ENCODE measurements around the gene ELOVL2. TPM values are rescaled to one million over a fixed set of nuclear protein-coding genes. Genes with fewer than 3 reads are reported as not detected.

ELOVL2 gene
- total RNA-seq, 1 donor from 2014 or later = not detected

DNA sequence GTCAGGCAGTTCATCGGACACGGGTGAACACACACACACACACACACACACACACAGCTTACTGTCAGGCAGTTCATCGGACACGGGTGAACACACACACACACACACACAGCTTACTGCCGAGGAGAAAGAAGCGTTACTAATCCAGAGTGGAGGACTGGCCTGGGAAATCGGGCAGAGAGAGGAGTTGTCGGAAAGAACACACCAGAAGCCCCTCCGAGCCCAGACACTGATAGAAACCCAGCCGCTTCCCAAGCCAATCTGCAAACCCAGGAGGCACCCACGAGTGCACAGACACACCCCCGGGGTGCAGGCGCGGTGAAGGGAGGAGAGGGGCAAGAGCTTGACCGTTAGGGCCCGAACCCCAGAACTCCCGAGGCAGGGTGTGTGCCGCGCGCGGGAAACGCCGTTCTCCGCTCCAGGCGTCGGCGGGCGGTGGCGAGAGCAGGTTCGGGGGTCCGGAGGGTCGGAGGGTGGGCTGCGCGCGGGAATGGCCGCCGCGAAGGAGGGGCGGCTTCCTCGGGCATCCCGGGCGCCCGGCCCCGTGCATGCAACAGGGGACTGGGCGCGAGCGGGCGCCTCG is 636 bp downstream of the ELOVL2 start:
- Mint-ChIP-seq H3K27ac (peak overlapping the region; percentile 64), H3K9me3 (peaks cover 4% of the 10 kb centered on the region), H3K4me1 (peaks cover 6% of the 10 kb centered on the region), H3K27me3 (peaks cover 60% of the 10 kb centered on the region), H3K36me3 (ENCODE audit: low read depth) (peaks cover 2% of the 10 kb centered on the region), H3K4me3 (peak overlapping the region; percentile 53)
- intact Hi-C loops (cut with micrococcal nuclease) = loop anchor here (10.0 kb wide), 1 partner anchor 159 kb away; the partner anchor contains the start of genes GCM2 and SYCP2L
- DNase-seq = no peak

- Mint-ChIP-seq H3K27me3 (peaks cover 56% of the 10 kb centered on the region), H3K4me1 (peaks cover 6% of the 10 kb centered on the region), H3K27ac (peak overlapping the region; percentile 64), H3K4me3 (peak overlapping the region; percentile 53), H3K36me3 (ENCODE audit: low read depth) (peaks cover 2% of the 10 kb centered on the region), H3K9me3 (peaks cover 4% of the 10 kb centered on the region)
- intact Hi-C loops (cut with micrococcal nuclease) = loop anchor here (10.0 kb wide), 1 partner anchor 158 kb away; the partner anchor contains the start of genes GCM2 and SYCP2L
- no peak for DNase-seq
Observed at GRCh38 chr6:11042750-11043377, 1.2 kb downstream of the ELOVL2 start.

- intact Hi-C loops (cut with micrococcal nuclease) = loop anchor here (10.0 kb wide), 1 partner anchor 157 kb away; the partner anchor contains the start of genes GCM2 and SYCP2L
- H3K27me3 Mint-ChIP-seq = peaks cover 55% of the 10 kb centered on the region
- DNase-seq = no peak
- no peak overlapping the region for H3K4me3 Mint-ChIP-seq
- peaks cover 4% of the 10 kb centered on the region for H3K9me3 Mint-ChIP-seq
- peaks cover 6% of the 10 kb centered on the region for H3K4me1 Mint-ChIP-seq
- peaks cover 2% of the 10 kb centered on the region for H3K36me3 Mint-ChIP-seq (ENCODE audit: low read depth)
- no peak overlapping the region for H3K27ac Mint-ChIP-seq
Observed at GRCh38 chr6:11042025-11042749, 1.9 kb downstream of the ELOVL2 start.

DNA sequence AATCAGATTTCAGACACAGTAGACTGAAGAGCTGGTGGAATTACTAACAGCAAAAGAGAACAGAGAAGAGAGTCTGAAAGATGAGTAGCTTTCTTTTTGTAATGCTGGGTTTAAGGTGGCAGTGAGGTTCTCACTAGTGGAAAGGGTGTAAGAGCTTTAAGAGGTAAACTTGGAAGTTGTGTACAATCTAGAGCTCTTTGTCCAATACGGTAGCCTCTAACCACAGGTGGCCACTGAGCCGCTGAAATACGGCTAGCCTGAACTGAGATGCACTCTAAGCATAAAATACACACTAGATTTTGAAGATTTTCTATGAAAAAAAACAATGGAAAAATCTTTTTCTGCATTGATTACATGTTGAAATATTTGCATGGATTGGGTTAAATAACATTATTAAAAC is 4.0 kb downstream of the ELOVL2 start:
- H3K4me3 Mint-ChIP-seq = no peak overlapping the region
- no peak for DNase-seq
- peaks cover 2% of the 10 kb centered on the region for H3K36me3 Mint-ChIP-seq (ENCODE audit: low read depth)
- H3K4me1 Mint-ChIP-seq = peaks cover 6% of the 10 kb centered on the region
- H3K9me3 Mint-ChIP-seq = peaks cover 4% of the 10 kb centered on the region
- intact Hi-C loops (cut with micrococcal nuclease) = loop anchor here (10.0 kb wide), 1 partner anchor 155 kb away; the partner anchor contains the start of genes GCM2 and SYCP2L
- H3K27ac Mint-ChIP-seq = no peak overlapping the region
- peaks cover 62% of the 10 kb centered on the region for H3K27me3 Mint-ChIP-seq

- Mint-ChIP-seq H3K27ac (no peak overlapping the region), H3K4me3 (no peak overlapping the region), H3K9me3 (no peaks in the 10 kb centered on the region), H3K36me3 (ENCODE audit: low read depth) (peaks cover 2% of the 10 kb centered on the region), H3K27me3 (peaks cover 60% of the 10 kb centered on the region), H3K4me1 (peaks cover 3% of the 10 kb centered on the region)
- intact Hi-C loops (cut with micrococcal nuclease) = no loop called here
- no peak for DNase-seq
Observed at GRCh38 chr6:11039040-11039439, 5.1 kb downstream of the ELOVL2 start.

DNA sequence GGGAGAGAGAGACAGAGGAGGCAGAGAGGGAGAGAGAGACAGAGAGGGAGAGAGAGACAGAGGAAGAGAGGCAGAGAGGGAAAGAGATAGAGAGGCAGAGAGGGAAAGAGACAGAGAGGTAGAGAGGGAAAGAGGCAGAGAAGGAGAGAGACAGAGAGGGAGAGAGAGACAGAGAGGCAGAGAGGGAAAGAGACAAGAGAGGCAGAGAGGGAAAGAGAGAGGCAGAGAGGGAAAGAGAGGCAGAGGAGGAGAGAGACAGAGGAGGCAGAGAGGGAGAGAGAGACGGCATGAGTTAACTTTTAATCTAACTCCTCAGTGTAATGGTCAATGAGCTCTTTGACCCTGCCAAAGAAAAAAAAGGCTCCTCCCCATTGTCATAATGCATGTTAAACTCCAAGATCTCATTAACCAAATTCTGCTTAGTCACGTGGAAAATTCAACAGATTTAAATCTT is 7.1 kb downstream of the ELOVL2 start:
- no peaks in the 10 kb centered on the region for H3K4me1 Mint-ChIP-seq
- no peak for DNase-seq
- intact Hi-C loops (cut with micrococcal nuclease) = no loop called here
- H3K4me3 Mint-ChIP-seq = no peak overlapping the region
- no peak overlapping the region for H3K27ac Mint-ChIP-seq
- H3K36me3 Mint-ChIP-seq (ENCODE audit: low read depth) = no peaks in the 10 kb centered on the region
- no peaks in the 10 kb centered on the region for H3K9me3 Mint-ChIP-seq
- H3K27me3 Mint-ChIP-seq = peaks cover 55% of the 10 kb centered on the region

GRCh38 chr6:11036351-11036740 is 7.8 kb downstream of the ELOVL2 start:
- no peaks in the 10 kb centered on the region for H3K9me3 Mint-ChIP-seq
- H3K4me3 Mint-ChIP-seq = no peak overlapping the region
- no peaks in the 10 kb centered on the region for H3K36me3 Mint-ChIP-seq (ENCODE audit: low read depth)
- no peak for DNase-seq
- peaks cover 56% of the 10 kb centered on the region for H3K27me3 Mint-ChIP-seq
- intact Hi-C loops (cut with micrococcal nuclease) = no loop called here
- no peaks in the 10 kb centered on the region for H3K4me1 Mint-ChIP-seq
- H3K27ac Mint-ChIP-seq = no peak overlapping the region

DNA sequence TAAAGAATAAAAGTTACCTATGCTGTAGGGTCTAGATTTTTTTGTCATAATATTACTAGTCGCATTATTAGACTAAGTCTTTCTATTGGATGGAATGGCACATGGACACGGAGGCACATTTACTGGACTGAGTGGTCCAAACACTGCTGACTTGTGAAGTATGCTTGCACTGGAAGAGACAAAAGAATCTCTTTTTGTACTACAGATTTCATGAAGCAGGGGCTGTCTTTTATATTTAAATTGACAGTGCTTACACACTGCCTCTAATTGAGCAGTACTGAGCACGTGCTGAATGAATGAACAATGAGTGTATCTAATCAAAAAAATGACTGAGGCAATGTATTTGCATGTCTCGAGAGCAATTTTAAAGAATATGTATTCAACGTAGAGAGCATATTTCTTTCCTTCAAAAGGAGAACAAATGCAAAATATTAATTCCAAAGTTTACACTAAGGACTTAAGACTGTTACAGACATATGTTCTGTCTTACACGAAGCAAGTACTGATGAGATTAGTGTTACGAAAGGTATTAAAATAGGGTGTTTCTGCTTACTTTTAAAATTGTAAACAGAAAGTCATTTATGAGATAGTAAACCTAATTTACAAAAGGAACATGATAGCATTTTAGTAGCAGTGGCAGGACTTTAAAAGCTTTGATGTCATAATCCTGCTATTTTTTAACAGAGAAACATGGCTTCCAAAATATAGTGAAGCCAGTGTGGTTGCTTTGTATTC is 8.3 kb downstream of the ELOVL2 start:
- intact Hi-C loops (cut with micrococcal nuclease) = no loop called here
- no peak overlapping the region for H3K27ac Mint-ChIP-seq
- no peak for DNase-seq
- no peaks in the 10 kb centered on the region for H3K36me3 Mint-ChIP-seq (ENCODE audit: low read depth)
- H3K27me3 Mint-ChIP-seq = peaks cover 52% of the 10 kb centered on the region
- no peak overlapping the region for H3K4me3 Mint-ChIP-seq
- H3K9me3 Mint-ChIP-seq = no peaks in the 10 kb centered on the region
- no peaks in the 10 kb centered on the region for H3K4me1 Mint-ChIP-seq

DNA sequence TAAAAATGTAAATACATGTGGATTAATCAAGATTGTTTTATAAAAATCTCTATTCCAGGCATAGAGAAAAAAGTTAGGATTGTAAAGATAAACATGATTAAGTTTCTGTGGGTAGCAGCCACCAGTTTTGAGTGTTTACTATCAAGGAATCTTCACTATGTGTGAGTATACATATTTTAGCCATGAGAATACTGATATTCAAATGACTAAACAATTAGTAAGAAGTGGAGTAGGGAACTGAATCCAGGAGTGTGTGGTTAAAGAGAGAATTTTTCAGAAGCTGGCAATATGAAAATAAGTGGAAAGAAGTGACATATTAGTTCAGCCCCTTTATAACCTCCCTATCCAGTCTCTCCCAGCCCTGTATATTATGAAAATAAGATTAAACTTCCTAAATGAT is 10.3 kb downstream of the ELOVL2 start:
- Mint-ChIP-seq H3K27me3 (peaks cover 43% of the 10 kb centered on the region), H3K9me3 (no peaks in the 10 kb centered on the region), H3K4me1 (no peaks in the 10 kb centered on the region), H3K36me3 (ENCODE audit: low read depth) (no peaks in the 10 kb centered on the region), H3K27ac (no peak overlapping the region), H3K4me3 (no peak overlapping the region)
- intact Hi-C loops (cut with micrococcal nuclease) = no loop called here
- DNase-seq = no peak

- intact Hi-C loops (cut with micrococcal nuclease) = no loop called here
- Mint-ChIP-seq H3K36me3 (ENCODE audit: low read depth) (no peaks in the 10 kb centered on the region), H3K9me3 (no peaks in the 10 kb centered on the region), H3K27ac (no peak overlapping the region), H3K4me1 (no peaks in the 10 kb centered on the region), H3K27me3 (peaks cover 46% of the 10 kb centered on the region), H3K4me3 (no peak overlapping the region)
- no peak for DNase-seq
Observed at GRCh38 chr6:11030904-11031303, 13.2 kb downstream of the ELOVL2 start.

- no peak overlapping the region for H3K4me3 Mint-ChIP-seq
- H3K27ac Mint-ChIP-seq = no peak overlapping the region
- no peak for DNase-seq
- H3K36me3 Mint-ChIP-seq (ENCODE audit: low read depth) = no peaks in the 10 kb centered on the region
- no peaks in the 10 kb centered on the region for H3K9me3 Mint-ChIP-seq
- intact Hi-C loops (cut with micrococcal nuclease) = no loop called here
- H3K4me1 Mint-ChIP-seq = no peaks in the 10 kb centered on the region
- peaks cover 45% of the 10 kb centered on the region for H3K27me3 Mint-ChIP-seq
Observed at GRCh38 chr6:11028959-11029358, 15.1 kb downstream of the ELOVL2 start.

GRCh38 chr6:11027565-11028110 is 16.5 kb downstream of the ELOVL2 start:
- intact Hi-C loops (cut with micrococcal nuclease) = no loop called here
- DNase-seq = no peak
- peaks cover 38% of the 10 kb centered on the region for H3K27me3 Mint-ChIP-seq
- no peaks in the 10 kb centered on the region for H3K4me1 Mint-ChIP-seq
- no peaks in the 10 kb centered on the region for H3K36me3 Mint-ChIP-seq (ENCODE audit: low read depth)
- no peak overlapping the region for H3K27ac Mint-ChIP-seq
- no peaks in the 10 kb centered on the region for H3K9me3 Mint-ChIP-seq
- H3K4me3 Mint-ChIP-seq = no peak overlapping the region

DNA sequence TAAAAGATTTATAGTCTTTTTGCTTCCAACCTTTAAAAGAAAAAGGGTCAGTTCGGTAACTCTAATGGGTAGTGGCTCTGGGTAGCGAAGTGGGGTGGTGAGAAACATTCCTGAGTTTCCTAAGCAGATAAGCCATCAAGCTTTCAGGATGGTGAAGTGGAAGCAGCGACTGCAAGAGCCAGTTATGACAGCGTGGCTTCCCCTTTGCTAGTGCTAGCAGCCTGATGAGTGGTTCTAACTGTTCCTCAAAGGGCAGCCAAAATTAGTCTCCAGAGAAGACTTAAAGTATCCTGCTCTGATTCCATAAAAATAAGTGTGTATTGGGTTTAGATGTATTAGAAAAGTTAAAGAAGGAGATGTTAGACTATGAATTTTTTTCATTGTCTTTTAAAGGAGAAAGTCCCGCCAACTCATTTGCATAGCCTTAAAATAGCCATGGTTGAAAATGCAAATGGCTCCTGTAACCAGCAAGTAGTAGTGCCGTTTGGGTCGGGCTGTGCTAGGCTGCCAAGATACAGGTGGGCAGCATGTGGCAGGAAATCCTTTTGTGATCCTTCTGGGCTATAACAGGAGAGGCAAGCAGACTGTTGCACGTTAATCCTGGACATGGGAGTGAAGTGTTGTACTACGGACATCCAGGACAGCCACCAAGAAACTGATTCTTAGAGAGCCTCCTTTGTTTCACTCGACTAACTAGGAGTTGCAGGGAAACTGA is 18.0 kb downstream of the ELOVL2 start:
- Mint-ChIP-seq H3K27ac (no peak overlapping the region), H3K4me1 (no peaks in the 10 kb centered on the region), H3K4me3 (no peak overlapping the region), H3K27me3 (peaks cover 41% of the 10 kb centered on the region), H3K9me3 (no peaks in the 10 kb centered on the region), H3K36me3 (ENCODE audit: low read depth) (no peaks in the 10 kb centered on the region)
- DNase-seq = no peak
- intact Hi-C loops (cut with micrococcal nuclease) = no loop called here

Data from activated CD4-positive, alpha-beta T cell treated with anti-CD3 and anti-CD28 coated beads, Interleukin-2, amount 10 ng/mL, durations not matched to agents 24 days and 14 days (primary cell).